ENCODE data around the gene CFAP45.

- TF ChIP-seq CTCF (IDR thresholded peaks at IDR 0.05) (no peak), POLR2A (IDR thresholded peaks at IDR 0.05) (no peak), POLR2AphosphoS5 (IDR thresholded peaks at IDR 0.05) (peak in 2 of 3 donors; percentile 58 to 63), EP300 (IDR thresholded peaks at IDR 0.05; ENCODE audit: low read depth) (no peak)
Measured at GRCh38 chr1:159867664-159868026, 32.3 kb downstream of the CFAP45 start.
